Measurements from ENCODE around the gene FMO2.

Gene FMO2

GRCh38 chr1:171174560-171175294 is 10.4 kb upstream of the FMO2 start:
- no peak for DNase-seq (ENCODE audit: low read depth)

GRCh38 chr1:171177261-171177660 is 7.8 kb upstream of the FMO2 start:
- DNase-seq (ENCODE audit: low read depth) = no peak

GRCh38 chr1:171179318-171180227 is 5.5 kb upstream of the FMO2 start:
- DNase-seq (ENCODE audit: low read depth) = no peak

- no peak for DNase-seq (ENCODE audit: low read depth)
Measured at GRCh38 chr1:171180670-171181069, 4.4 kb upstream of the FMO2 start.

GRCh38 chr1:171188388-171189266 is 3.5 kb downstream of the FMO2 start:
- no peak for DNase-seq (ENCODE audit: low read depth)

DNA sequence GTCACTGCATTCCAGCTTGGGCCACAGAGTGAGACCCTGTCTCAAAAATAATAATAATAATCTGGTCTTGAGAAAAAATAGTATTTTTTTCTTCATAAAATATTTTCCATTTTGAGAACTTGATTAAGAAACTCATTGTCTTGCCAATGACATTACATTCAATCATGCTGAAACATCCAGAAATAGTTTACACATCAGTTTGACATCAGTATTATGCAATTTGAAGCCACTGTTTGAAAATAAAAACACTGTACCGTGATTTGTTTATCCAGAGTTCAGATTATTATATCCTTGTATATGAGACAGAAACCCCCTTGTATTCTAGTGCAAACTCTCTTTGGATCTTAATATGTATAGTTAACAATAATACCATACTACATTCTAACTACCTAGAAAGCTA is 6.9 kb downstream of the FMO2 start:
- no peak for DNase-seq (ENCODE audit: low read depth)

- no peak for DNase-seq (ENCODE audit: low read depth)
Measured at GRCh38 chr1:171195767-171196166, 10.7 kb downstream of the FMO2 start.

GRCh38 chr1:171196351-171196750 is 11.3 kb downstream of the FMO2 start:
- DNase-seq (ENCODE audit: low read depth) = no peak

GRCh38 chr1:171198081-171198480 is 13.0 kb downstream of the FMO2 start:
- DNase-seq (ENCODE audit: low read depth) = no peak

- no peak for DNase-seq (ENCODE audit: low read depth)
Measured at GRCh38 chr1:171204296-171204695, 19.2 kb downstream of the FMO2 start.

- no peak for DNase-seq (ENCODE audit: low read depth)
Measured at GRCh38 chr1:171206204-171206977, 21.3 kb downstream of the FMO2 start.

DNA sequence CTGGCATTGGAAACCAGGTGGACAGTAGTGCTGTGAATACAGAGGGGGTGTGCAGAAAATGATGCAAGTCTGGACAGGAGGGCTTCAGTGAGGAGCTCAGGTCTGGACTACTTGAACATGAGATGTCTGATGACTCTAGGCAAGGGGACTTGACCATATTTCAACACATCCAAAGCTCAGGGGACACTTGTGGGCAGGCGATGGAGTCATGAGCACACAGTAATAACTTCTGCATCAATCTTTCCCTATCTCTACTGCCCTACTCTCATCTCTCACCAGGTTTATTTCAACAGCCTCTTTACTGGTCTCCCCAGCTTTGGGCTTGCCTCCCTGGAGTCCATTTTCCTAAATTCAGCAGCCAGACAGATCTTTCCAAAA is 21.9 kb downstream of the FMO2 start:
- no peak for DNase-seq (ENCODE audit: low read depth)

GRCh38 chr1:171207377-171207776 is 22.3 kb downstream of the FMO2 start:
- no peak for DNase-seq (ENCODE audit: low read depth)

GRCh38 chr1:171210355-171210754 is 25.3 kb downstream of the FMO2 start:
- DNase-seq (ENCODE audit: low read depth) = no peak

DNA sequence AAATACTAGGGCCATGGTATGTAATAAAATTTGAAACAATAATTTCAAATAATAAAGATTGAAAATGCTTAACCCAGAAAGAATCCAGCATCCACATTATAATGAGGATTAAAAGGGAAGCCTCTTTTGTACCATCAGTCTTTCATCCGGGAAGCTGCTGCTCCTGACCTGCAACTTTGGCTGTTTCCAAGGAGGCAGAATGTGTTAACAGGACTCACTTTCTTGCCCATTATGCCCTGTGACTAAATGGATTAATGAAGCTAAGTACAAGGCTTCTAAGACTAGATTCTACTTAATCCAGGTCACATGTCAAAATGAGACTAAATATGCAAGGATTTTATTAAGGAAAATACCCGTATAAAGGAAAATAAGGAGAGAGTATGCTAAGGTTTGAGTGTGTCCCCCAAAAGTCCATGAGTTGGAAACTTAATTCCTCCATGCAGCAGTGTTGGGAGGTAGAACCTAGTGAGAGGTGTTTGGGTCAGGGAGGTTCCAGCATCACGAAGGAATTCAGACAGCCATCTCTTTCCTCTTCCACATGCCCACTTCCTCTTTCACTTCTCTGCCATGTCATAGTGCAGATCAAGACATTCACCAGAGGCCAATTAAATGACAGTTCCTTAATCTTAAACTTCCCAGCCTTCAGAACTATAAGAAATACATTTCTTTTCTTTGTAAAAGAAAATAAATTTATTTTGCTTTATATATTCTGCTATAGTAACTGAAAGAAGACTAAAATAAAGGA is 27.7 kb downstream of the FMO2 start:
- DNase-seq (ENCODE audit: low read depth) = no peak

DNA sequence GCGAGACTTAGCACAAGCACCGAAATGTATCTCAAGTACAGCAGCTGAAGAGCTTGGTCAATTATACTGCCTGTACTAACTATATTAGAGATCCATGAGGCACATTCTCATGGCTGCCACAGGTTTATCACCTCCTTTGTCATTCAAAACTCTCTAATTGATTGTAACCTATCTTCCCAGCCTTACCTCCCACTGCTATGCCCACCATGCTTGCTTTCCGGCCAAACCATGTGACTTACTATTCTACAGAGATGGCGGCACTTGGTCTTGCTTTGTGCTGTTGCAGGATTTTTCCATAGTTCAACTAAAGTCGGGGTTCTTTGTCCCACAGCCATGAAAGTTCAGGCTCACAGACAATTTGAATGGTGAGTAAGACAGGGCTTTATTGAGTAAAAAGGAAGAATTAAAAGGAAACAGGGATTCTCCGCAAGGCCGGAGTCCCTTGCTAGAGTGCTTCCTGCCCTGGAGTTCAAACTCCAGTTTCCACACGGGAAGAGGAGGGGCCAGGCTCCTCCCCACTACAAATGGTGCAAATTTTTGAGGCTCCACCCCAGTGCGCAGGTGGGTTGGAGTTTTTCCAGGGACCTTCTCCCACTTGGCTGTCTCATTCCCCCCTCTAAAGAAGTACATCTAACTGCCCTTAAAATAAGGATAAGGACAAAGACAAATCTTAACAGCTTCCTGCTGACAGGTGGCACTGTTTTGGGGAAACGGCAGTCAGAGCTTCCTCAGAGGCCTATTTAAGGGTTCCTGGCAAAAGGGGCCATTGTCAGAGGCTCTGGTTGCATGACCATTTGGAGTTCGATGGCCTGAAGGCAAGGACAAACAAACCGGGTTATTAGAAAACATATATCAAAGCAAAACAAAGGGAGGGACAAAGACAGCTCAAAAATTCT is 28.7 kb downstream of the FMO2 start:
- DNase-seq (ENCODE audit: low read depth) = no peak

- DNase-seq (ENCODE audit: low read depth) = no peak
Measured at GRCh38 chr1:171217658-171218443, 32.8 kb downstream of the FMO2 start.

GRCh38 chr1:171218661-171219060 is 33.6 kb downstream of the FMO2 start:
- DNase-seq (ENCODE audit: low read depth) = no peak
